Measurements from ENCODE around the gene WDFY4. TPM values are rescaled to one million over a fixed set of nuclear protein-coding genes. Genes with fewer than 3 reads are reported as not detected.

WDFY4 gene
- total and polyA plus RNA-seq, 2 of the 13 experiments (the other 11 are each of a cell fraction or from before 2014, with no cell fraction given) = not detected

DNA sequence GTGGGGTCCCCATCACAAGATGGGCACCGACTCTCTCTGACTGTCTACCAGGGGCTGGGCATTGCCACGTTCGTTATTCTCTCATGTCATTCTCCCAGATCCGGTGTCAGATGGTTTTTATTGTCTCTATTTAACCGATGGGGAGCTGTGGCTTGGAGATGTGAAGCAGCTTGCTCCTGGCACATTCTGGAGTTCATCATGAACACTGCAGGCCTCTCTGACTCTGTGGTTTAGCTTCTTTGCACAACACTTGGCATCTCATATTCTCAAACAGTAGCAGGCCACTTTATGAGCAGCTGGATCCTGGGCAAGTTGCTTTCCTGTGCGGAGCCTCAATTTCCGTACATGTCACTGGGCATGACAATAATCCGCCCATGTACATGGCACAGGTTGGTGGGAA lies 135.1 kb downstream of the WDFY4 start:
- POLR2A ChIA-PET = no interaction called here
- in situ Hi-C loops (cut with HindIII; ENCODE audit: extremely low pct_ligation_motif_present, low pct_unique_long_range_greater_than_20kb) (no loop called here), intact Hi-C loops (cut with micrococcal nuclease; ENCODE audit: unreplicated experiment) (loop anchor here (10.0 kb wide), 1 partner anchor 75 kb away; no protein-coding TSS in a partner anchor)
- no peak overlapping the region for H3K4me3 ChIP-seq (replicated peaks in 1 of 3; ENCODE audit: insufficient read depth in 1 of 3, low read depth in 2 of 3, low read length in 3 of 3)
- DNase-seq (ENCODE audit: low spot score) (no peak), FAIRE-seq (no peak), ATAC-seq (no peak)
- 26% methylated on average over 8 of the region's 8 CpGs for WGBS (ENCODE audit: low lambda C conversion rate)
- H3K27me3 ChIP-seq (ENCODE audit: control insufficient read depth in 1 of 2, insufficient read depth in 2 of 2, low read length in 2 of 2) = peaks cover 4 to 18% of the 10 kb centered on the region in 2 experiments; a peak in 4 of 5 replicates
- no peaks in the 10 kb centered on the region for H3K36me3 ChIP-seq (replicated peaks in 1 of 2; ENCODE audit: control insufficient read depth in 1 of 2, insufficient read depth in 2 of 2, low read length in 2 of 2)
- BruUV-seq (replicated peaks) = no TSS peak
- no peak overlapping the region for H3K27ac ChIP-seq (ENCODE audit: extremely low read length, insufficient read depth, low read length)
- TF ChIP-seq ZNF543 (CRISPR knock-in tag; IDR thresholded peaks at IDR 0.05) (no peak), DNMT1 (CRISPR knock-in tag; IDR thresholded peaks at IDR 0.05) (no peak), FIP1L1 (IDR thresholded peaks at IDR 0.05; ENCODE audit: borderline replicate concordance, insufficient read depth, low read depth, low read length) (no peak), NCOA5 (CRISPR knock-in tag; IDR thresholded peaks at IDR 0.05) (no peak), ZNF414 (CRISPR knock-in tag; IDR thresholded peaks at IDR 0.05) (no peak), RNF2 (conservative IDR thresholded peaks at IDR 0.05; ENCODE audit: low read depth) (no peak), ZNF3 (CRISPR knock-in tag; IDR thresholded peaks at IDR 0.05) (no peak), ZNF672 (CRISPR knock-in tag; IDR thresholded peaks at IDR 0.05) (no peak), BCLAF1 (IDR thresholded peaks at IDR 0.05) (no peak), ZNF12 (CRISPR knock-in tag; IDR thresholded peaks at IDR 0.05) (no peak), GPN1 (CRISPR knock-in tag; IDR thresholded peaks at IDR 0.05; ENCODE audit: borderline replicate concordance) (no peak), U2AF1 (optimal IDR thresholded peaks at IDR 0.05; ENCODE audit: low read depth, low read length) (no peak)
- TF ChIP-seq, protein P1, sequence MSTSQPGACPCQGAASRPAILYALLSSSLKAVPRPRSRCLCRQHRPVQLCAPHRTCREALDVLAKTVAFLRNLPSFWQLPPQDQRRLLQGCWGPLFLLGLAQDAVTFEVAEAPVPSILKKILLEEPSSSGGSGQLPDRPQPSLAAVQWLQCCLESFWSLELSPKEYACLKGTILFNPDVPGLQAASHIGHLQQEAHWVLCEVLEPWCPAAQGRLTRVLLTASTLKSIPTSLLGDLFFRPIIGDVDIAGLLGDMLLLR (CRISPR knock-in tag; IDR thresholded peaks at IDR 0.05) = no peak
- TF ChIP-seq, protein P2, sequence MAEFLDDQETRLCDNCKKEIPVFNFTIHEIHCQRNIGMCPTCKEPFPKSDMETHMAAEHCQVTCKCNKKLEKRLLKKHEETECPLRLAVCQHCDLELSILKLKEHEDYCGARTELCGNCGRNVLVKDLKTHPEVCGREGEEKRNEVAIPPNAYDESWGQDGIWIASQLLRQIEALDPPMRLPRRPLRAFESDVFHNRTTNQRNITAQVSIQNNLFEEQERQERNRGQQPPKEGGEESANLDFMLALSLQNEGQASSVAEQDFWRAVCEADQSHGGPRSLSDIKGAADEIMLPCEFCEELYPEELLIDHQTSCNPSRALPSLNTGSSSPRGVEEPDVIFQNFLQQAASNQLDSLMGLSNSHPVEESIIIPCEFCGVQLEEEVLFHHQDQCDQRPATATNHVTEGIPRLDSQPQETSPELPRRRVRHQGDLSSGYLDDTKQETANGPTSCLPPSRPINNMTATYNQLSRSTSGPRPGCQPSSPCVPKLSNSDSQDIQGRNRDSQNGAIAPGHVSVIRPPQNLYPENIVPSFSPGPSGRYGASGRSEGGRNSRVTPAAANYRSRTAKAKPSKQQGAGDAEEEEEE (CRISPR knock-in tag; IDR thresholded peaks at IDR 0.05; ENCODE audit: borderline replicate concordance) = no peak
- TF ChIP-seq, protein P3, sequence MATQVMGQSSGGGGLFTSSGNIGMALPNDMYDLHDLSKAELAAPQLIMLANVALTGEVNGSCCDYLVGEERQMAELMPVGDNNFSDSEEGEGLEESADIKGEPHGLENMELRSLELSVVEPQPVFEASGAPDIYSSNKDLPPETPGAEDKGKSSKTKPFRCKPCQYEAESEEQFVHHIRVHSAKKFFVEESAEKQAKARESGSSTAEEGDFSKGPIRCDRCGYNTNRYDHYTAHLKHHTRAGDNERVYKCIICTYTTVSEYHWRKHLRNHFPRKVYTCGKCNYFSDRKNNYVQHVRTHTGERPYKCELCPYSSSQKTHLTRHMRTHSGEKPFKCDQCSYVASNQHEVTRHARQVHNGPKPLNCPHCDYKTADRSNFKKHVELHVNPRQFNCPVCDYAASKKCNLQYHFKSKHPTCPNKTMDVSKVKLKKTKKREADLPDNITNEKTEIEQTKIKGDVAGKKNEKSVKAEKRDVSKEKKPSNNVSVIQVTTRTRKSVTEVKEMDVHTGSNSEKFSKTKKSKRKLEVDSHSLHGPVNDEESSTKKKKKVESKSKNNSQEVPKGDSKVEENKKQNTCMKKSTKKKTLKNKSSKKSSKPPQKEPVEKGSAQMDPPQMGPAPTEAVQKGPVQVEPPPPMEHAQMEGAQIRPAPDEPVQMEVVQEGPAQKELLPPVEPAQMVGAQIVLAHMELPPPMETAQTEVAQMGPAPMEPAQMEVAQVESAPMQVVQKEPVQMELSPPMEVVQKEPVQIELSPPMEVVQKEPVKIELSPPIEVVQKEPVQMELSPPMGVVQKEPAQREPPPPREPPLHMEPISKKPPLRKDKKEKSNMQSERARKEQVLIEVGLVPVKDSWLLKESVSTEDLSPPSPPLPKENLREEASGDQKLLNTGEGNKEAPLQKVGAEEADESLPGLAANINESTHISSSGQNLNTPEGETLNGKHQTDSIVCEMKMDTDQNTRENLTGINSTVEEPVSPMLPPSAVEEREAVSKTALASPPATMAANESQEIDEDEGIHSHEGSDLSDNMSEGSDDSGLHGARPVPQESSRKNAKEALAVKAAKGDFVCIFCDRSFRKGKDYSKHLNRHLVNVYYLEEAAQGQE (IDR thresholded peaks at IDR 0.05; ENCODE audit: borderline replicate concordance in 1 of 2, low read depth in 1 of 2, low read length in 2 of 2) = no peak
- H4K20me1 ChIP-seq (ENCODE audit: insufficient read depth, low read length) = no peaks in the 10 kb centered on the region
- no peak overlapping the region for H3K9ac ChIP-seq (ENCODE audit: insufficient read depth, low read depth, low read length)
- H3K4me2 ChIP-seq (ENCODE audit: low read depth, low read length) = no peak overlapping the region
- CTCF ChIA-PET (ENCODE audit: low intra/inter-chr PET ratio, low total read pairs) = no interaction called here
- H3K79me2 ChIP-seq (ENCODE audit: insufficient read depth, low read length) = no peaks in the 10 kb centered on the region
- no peak overlapping the region for H2AFZ ChIP-seq (ENCODE audit: low read length)
- H3K9me3 ChIP-seq (ENCODE audit: low read length) = no peaks in the 10 kb centered on the region
- H3K4me1 ChIP-seq (ENCODE audit: insufficient read depth, low read length) = no peaks in the 10 kb centered on the region

Data from HepG2 (cell line).